ENCODE data around the gene RNU5D-1.

The RNU5D-1 gene

GRCh38 chr1:44707959-44708831 is 22.8 kb downstream of the RNU5D-1 start:
- H3K4me3 ChIP-seq (ENCODE audit: low read depth, low read length) = no peak overlapping the region
- in situ Hi-C loops (cut with HindIII; ENCODE audit: low pct_ligation_motif_present, low sequenced_read_pairs) = no loop called here
- H3K27me3 ChIP-seq (replicated peaks) = no peaks in the 10 kb centered on the region
- H3K27ac ChIP-seq = no peak overlapping the region
- no peaks in the 10 kb centered on the region for H3K36me3 ChIP-seq (replicated peaks)
- peak; percentile 66 for TF ChIP-seq CTCF (IDR thresholded peaks at IDR 0.05; ENCODE audit: low read depth, low read length, missing control alignments)
- peak; percentile 63 for DNase-seq

GRCh38 chr1:44707112-44707881 is 23.7 kb downstream of the RNU5D-1 start:
- no peaks in the 10 kb centered on the region for H3K36me3 ChIP-seq (replicated peaks)
- H3K27me3 ChIP-seq (replicated peaks) = no peaks in the 10 kb centered on the region
- TF ChIP-seq CTCF (IDR thresholded peaks at IDR 0.05; ENCODE audit: low read depth, low read length, missing control alignments) = no peak
- peak; percentile 90 for DNase-seq
- in situ Hi-C loops (cut with HindIII; ENCODE audit: low pct_ligation_motif_present, low sequenced_read_pairs) = no loop called here
- peak overlapping the region; percentile 74 for H3K27ac ChIP-seq
- H3K4me3 ChIP-seq (ENCODE audit: low read depth, low read length) = no peak overlapping the region

GRCh38 chr1:44705938-44706337 is 25.0 kb downstream of the RNU5D-1 start:
- no peak overlapping the region for H3K27ac ChIP-seq
- H3K4me3 ChIP-seq (ENCODE audit: low read depth, low read length) = no peak overlapping the region
- no peak for TF ChIP-seq CTCF (IDR thresholded peaks at IDR 0.05; ENCODE audit: low read depth, low read length, missing control alignments)
- H3K27me3 ChIP-seq (replicated peaks) = no peaks in the 10 kb centered on the region
- in situ Hi-C loops (cut with HindIII; ENCODE audit: low pct_ligation_motif_present, low sequenced_read_pairs) = no loop called here
- H3K36me3 ChIP-seq (replicated peaks) = no peaks in the 10 kb centered on the region
- no peak for DNase-seq

GRCh38 chr1:44705470-44705869 is 25.5 kb downstream of the RNU5D-1 start:
- DNase-seq = no peak
- Histone ChIP-seq H3K27ac (no peak overlapping the region), H3K36me3 (replicated peaks) (no peaks in the 10 kb centered on the region), H3K27me3 (replicated peaks) (no peaks in the 10 kb centered on the region), H3K4me3 (ENCODE audit: low read depth, low read length) (no peak overlapping the region)
- in situ Hi-C loops (cut with HindIII; ENCODE audit: low pct_ligation_motif_present, low sequenced_read_pairs) = no loop called here
- TF ChIP-seq CTCF (IDR thresholded peaks at IDR 0.05; ENCODE audit: low read depth, low read length, missing control alignments) = no peak

- H3K36me3 ChIP-seq (replicated peaks) = no peaks in the 10 kb centered on the region
- H3K4me3 ChIP-seq (ENCODE audit: low read depth, low read length) = no peak overlapping the region
- H3K27ac ChIP-seq = no peak overlapping the region
- TF ChIP-seq CTCF (IDR thresholded peaks at IDR 0.05; ENCODE audit: low read depth, low read length, missing control alignments) = no peak
- DNase-seq = no peak
- in situ Hi-C loops (cut with HindIII; ENCODE audit: low pct_ligation_motif_present, low sequenced_read_pairs) = no loop called here
- no peaks in the 10 kb centered on the region for H3K27me3 ChIP-seq (replicated peaks)
These were observed 29.8 kb downstream of the RNU5D-1 start for GRCh38 chr1:44701141-44701573.

Measured in brain microvascular endothelial cell (primary cell).